Muscle layer of duodenum (tissue), 2 donors: ENCODE results near the gene SLCO4A1.

ENCODE experiments used
- H3K27ac ChIP-seq: one replicate; pipeline ENCODE4 v1.7.0; 2013; ENCODE audit warnings: mild to moderate bottlenecking, low read length
- H3K27me3 ChIP-seq: one replicate; pipeline ENCODE4 v1.7.0; 2013; ENCODE audit warnings: low read depth, mild to moderate bottlenecking, control low read depth, low read length
- H3K36me3 ChIP-seq, 2 donors: one replicate each; pipeline ENCODE4 v1.7.0; 2013; ENCODE audit warnings: low read length in 2 of 2, control low read depth in 1 of 2, mild to moderate bottlenecking in 1 of 2; ENCODE audit not compliant: insufficient read depth in 2 of 2, control insufficient read depth in 1 of 2
- H3K4me1 ChIP-seq, 2 donors: one replicate each; pipeline ENCODE4 v1.7.0; 2013; ENCODE audit warnings: low read length in 2 of 2, mild to moderate bottlenecking in 2 of 2, control low read depth in 1 of 2, moderate library complexity in 1 of 2; ENCODE audit not compliant: insufficient read depth in 2 of 2, control insufficient read depth in 1 of 2
- H3K4me3 ChIP-seq, 2 donors: one replicate each; pipeline ENCODE4 v1.7.0; 2013; ENCODE audit warnings: low read length in 2 of 2, low read depth in 1 of 2, mild to moderate bottlenecking in 1 of 2
- H3K9me3 ChIP-seq, 2 donors: one replicate each; pipeline ENCODE4 v1.7.0; 2013; ENCODE audit warnings: low read length in 2 of 2, control low read depth in 1 of 2, mild to moderate bottlenecking in 1 of 2; ENCODE audit not compliant: control insufficient read depth in 1 of 2
- donor health status: healthy.

The SLCO4A1 gene

GRCh38 chr20:62697468-62697912 is 55.2 kb downstream of the SLCO4A1 start:
- no peaks in the 10 kb centered on the region for H3K9me3 ChIP-seq
- H3K4me1 ChIP-seq = no peaks in the 10 kb centered on the region
- H3K27me3 ChIP-seq = no peaks in the 10 kb centered on the region
- no peaks in the 10 kb centered on the region for H3K36me3 ChIP-seq
- H3K27ac ChIP-seq = no peak overlapping the region
- H3K4me3 ChIP-seq = no peak overlapping the region

- no peaks in the 10 kb centered on the region for H3K4me1 ChIP-seq
- H3K27me3 ChIP-seq = no peaks in the 10 kb centered on the region
- no peaks in the 10 kb centered on the region for H3K9me3 ChIP-seq
- H3K4me3 ChIP-seq = no peak overlapping the region
- H3K27ac ChIP-seq = no peak overlapping the region
- H3K36me3 ChIP-seq = no peaks in the 10 kb centered on the region
Measured at GRCh38 chr20:62698231-62698630, 55.9 kb downstream of the SLCO4A1 start.

GRCh38 chr20:62699296-62699695 is 57.0 kb downstream of the SLCO4A1 start:
- Histone ChIP-seq H3K4me1 (peaks cover 0 to 3% of the 10 kb centered on the region in 2 donors), H3K4me3 (no peak overlapping the region), H3K27me3 (no peaks in the 10 kb centered on the region), H3K9me3 (no peaks in the 10 kb centered on the region), H3K27ac (no peak overlapping the region), H3K36me3 (no peaks in the 10 kb centered on the region)

- Histone ChIP-seq H3K27ac (no peak overlapping the region), H3K9me3 (no peaks in the 10 kb centered on the region), H3K4me3 (no peak overlapping the region), H3K36me3 (no peaks in the 10 kb centered on the region), H3K27me3 (no peaks in the 10 kb centered on the region), H3K4me1 (peaks cover 0 to 8% of the 10 kb centered on the region in 2 donors)
Measured at GRCh38 chr20:62699741-62700140, 57.4 kb downstream of the SLCO4A1 start.

GRCh38 chr20:62700261-62700930 is 58.1 kb downstream of the SLCO4A1 start:
- H3K27me3 ChIP-seq = no peaks in the 10 kb centered on the region
- no peaks in the 10 kb centered on the region for H3K36me3 ChIP-seq
- H3K4me1 ChIP-seq = peaks cover 0 to 11% of the 10 kb centered on the region in 2 donors
- no peaks in the 10 kb centered on the region for H3K9me3 ChIP-seq
- no peak overlapping the region for H3K27ac ChIP-seq
- H3K4me3 ChIP-seq = no peak overlapping the region

- peaks cover 0 to 11% of the 10 kb centered on the region in 2 donors for H3K4me1 ChIP-seq
- no peak overlapping the region for H3K4me3 ChIP-seq
- H3K36me3 ChIP-seq = no peaks in the 10 kb centered on the region
- H3K27ac ChIP-seq = no peak overlapping the region
- no peaks in the 10 kb centered on the region for H3K9me3 ChIP-seq
- no peaks in the 10 kb centered on the region for H3K27me3 ChIP-seq
Measured at GRCh38 chr20:62701161-62702012, 59.1 kb downstream of the SLCO4A1 start.

- no peaks in the 10 kb centered on the region for H3K36me3 ChIP-seq
- peaks cover 0 to 11% of the 10 kb centered on the region in 2 donors for H3K4me1 ChIP-seq
- no peak overlapping the region for H3K4me3 ChIP-seq
- H3K27ac ChIP-seq = no peak overlapping the region
- H3K27me3 ChIP-seq = no peaks in the 10 kb centered on the region
- H3K9me3 ChIP-seq = no peaks in the 10 kb centered on the region
Measured at GRCh38 chr20:62702013-62702300, 59.7 kb downstream of the SLCO4A1 start.

GRCh38 chr20:62702895-62703852 is 60.9 kb downstream of the SLCO4A1 start:
- Histone ChIP-seq H3K36me3 (no peaks in the 10 kb centered on the region), H3K4me3 (no peak overlapping the region), H3K4me1 (peaks cover 0 to 11% of the 10 kb centered on the region in 2 donors), H3K27me3 (peaks cover 4% of the 10 kb centered on the region), H3K27ac (no peak overlapping the region), H3K9me3 (no peaks in the 10 kb centered on the region)

GRCh38 chr20:62703853-62704228 is 61.5 kb downstream of the SLCO4A1 start:
- peaks cover 0 to 14% of the 10 kb centered on the region in 2 donors for H3K4me1 ChIP-seq
- H3K27ac ChIP-seq = no peak overlapping the region
- peaks cover 5% of the 10 kb centered on the region for H3K27me3 ChIP-seq
- H3K36me3 ChIP-seq = no peaks in the 10 kb centered on the region
- no peaks in the 10 kb centered on the region for H3K9me3 ChIP-seq
- no peak overlapping the region for H3K4me3 ChIP-seq

GRCh38 chr20:62704341-62704948 is 62.1 kb downstream of the SLCO4A1 start:
- H3K4me1 ChIP-seq = peaks cover 0 to 18% of the 10 kb centered on the region in 2 donors
- H3K27me3 ChIP-seq = peaks cover 9% of the 10 kb centered on the region
- H3K27ac ChIP-seq = no peak overlapping the region

More at GRCh38 chr20:62704341-62704948, 62.1 kb downstream of the SLCO4A1 start:
- no peaks in the 10 kb centered on the region for H3K9me3 ChIP-seq
- no peak overlapping the region for H3K4me3 ChIP-seq
- no peaks in the 10 kb centered on the region for H3K36me3 ChIP-seq
